Tibial artery (tissue), 4 donors: ENCODE measurements around the gene RNF112.

Experiments
- DNase-seq, 2 donors: peaks; one replicate each; pipeline ENCODE4 v3.0.0-alpha.2; 2019
- H3K27ac ChIP-seq, 2 donors: fragments of 200-600 bp; sonication (generic) in 1 of 2; 1 replicate in 1 of 2; 2 replicates in 1 of 2; pipeline ENCODE4 v1.5.1; 2018 to 2019; ENCODE audit warnings: mild to moderate bottlenecking in 1 of 2
- H3K27me3 ChIP-seq, 2 donors: fragments of 200-600 bp; sonication (generic) in 1 of 2; one replicate each; pipeline versions ENCODE4 v1.5.1 to v1.6.0; 2016 to 2019
- H3K36me3 ChIP-seq, 3 donors: fragments of 200-600 bp; sonication (generic) in 2 of 3; one replicate each; pipeline ENCODE4 v1.5.1; 2016 to 2019; ENCODE audit warnings: mild to moderate bottlenecking in 2 of 3
- H3K4me1 ChIP-seq, 4 donors: fragments of 200-600 bp; sonication (generic) in 2 of 4; 1 replicate in 3 of 4; 2 replicates in 1 of 4; pipeline ENCODE4 v1.5.1; 2016 to 2019
- H3K4me3 ChIP-seq, 2 donors: fragments of 200-600 bp; sonication (generic) in 1 of 2; 1 replicate in 1 of 2; 2 replicates in 1 of 2; pipeline ENCODE4 v1.5.1; 2018 to 2019; ENCODE audit warnings: mild to moderate bottlenecking in 2 of 2
- H3K9me3 ChIP-seq, 3 donors: fragments of 200-600 bp; sonication (generic) in 1 of 3; one replicate each; pipeline ENCODE4 v1.5.1; 2016 to 2019
- CTCF ChIP-seq, 2 experiments: fragments of 200-600 bp in 1 of 2; fragments of 450-650 bp in 1 of 2; IDR thresholded peaks; one replicate each; pipeline ENCODE4 v1.5.1; 2017 to 2019; ENCODE audit warnings: antibody characterized with exemption in 2 of 2, mild to moderate bottlenecking in 1 of 2, moderate library complexity in 1 of 2
- intact Hi-C: fragments of 100-400 bp; cut with DNase I; formaldehyde crosslinking; loops from one replicate; pipeline ENCODE4 v1.15.0; 2023; ENCODE audit warnings: low total_unique reads

Gene RNF112

GRCh38 chr17:19390951-19391350 is 20.1 kb upstream of the RNF112 start:
- no peaks in the 10 kb centered on the region for H3K27me3 ChIP-seq
- TF ChIP-seq CTCF (IDR thresholded peaks at IDR 0.05): no peak
- H3K4me1 ChIP-seq: peaks cover 5 to 73% (median 70%) of the 10 kb centered on the region in 4 donors
- H3K27ac ChIP-seq: peak overlapping the region; percentile 97 to 98
- no peaks in the 10 kb centered on the region for H3K9me3 ChIP-seq
- intact Hi-C loops: no loop called here
- no peak overlapping the region for H3K4me3 ChIP-seq
- H3K36me3 ChIP-seq: no peaks in the 10 kb centered on the region
- DNase-seq: peak in 1 of 2 donors; percentile 53

GRCh38 chr17:19391432-19391831 is 19.6 kb upstream of the RNF112 start:
- no peaks in the 10 kb centered on the region for H3K27me3 ChIP-seq
- H3K4me3 ChIP-seq: no peak overlapping the region
- intact Hi-C loops: no loop called here
- peak in 1 of 2 donors; percentile 60 for DNase-seq
- no peaks in the 10 kb centered on the region for H3K9me3 ChIP-seq
- H3K4me1 ChIP-seq: peaks cover 5 to 68% (median 65%) of the 10 kb centered on the region in 4 donors
- no peaks in the 10 kb centered on the region for H3K36me3 ChIP-seq
- H3K27ac ChIP-seq: peak overlapping the region; percentile 97 to 98
- TF ChIP-seq CTCF (IDR thresholded peaks at IDR 0.05): no peak

- Histone ChIP-seq H3K4me1 (peaks cover 2 to 61% (median 58%) of the 10 kb centered on the region in 4 donors), H3K27me3 (no peaks in the 10 kb centered on the region), H3K27ac (peak overlapping the region; percentile 97 to 98), H3K4me3 (no peak overlapping the region), H3K9me3 (no peaks in the 10 kb centered on the region), H3K36me3 (no peaks in the 10 kb centered on the region)
- intact Hi-C loops: no loop called here
- DNase-seq: peak in 1 of 2 donors; percentile 71
- no peak for TF ChIP-seq CTCF (IDR thresholded peaks at IDR 0.05)
These were observed 18.7 kb upstream of the RNF112 start for GRCh38 chr17:19392303-19392702.

GRCh38 chr17:19397556-19398041 is 13.4 kb upstream of the RNF112 start:
- Histone ChIP-seq H3K9me3 (no peaks in the 10 kb centered on the region), H3K27ac (peak overlapping the region; percentile 75 to 76), H3K4me1 (peaks cover 0 to 34% (median 26%) of the 10 kb centered on the region in 4 donors), H3K36me3 (no peaks in the 10 kb centered on the region), H3K4me3 (no peak overlapping the region), H3K27me3 (no peaks in the 10 kb centered on the region)
- no peak for TF ChIP-seq CTCF (IDR thresholded peaks at IDR 0.05)
- intact Hi-C loops: no loop called here
- DNase-seq: no peak

GRCh38 chr17:19398301-19399181 is 12.5 kb upstream of the RNF112 start:
- Histone ChIP-seq H3K9me3 (no peaks in the 10 kb centered on the region), H3K4me1 (peaks cover 0 to 27% (median 19%) of the 10 kb centered on the region in 4 donors)

More at GRCh38 chr17:19398301-19399181, 12.5 kb upstream of the RNF112 start:
- peak; percentile 77 to 79 for DNase-seq
- TF ChIP-seq CTCF (IDR thresholded peaks at IDR 0.05): no peak
- intact Hi-C loops: no loop called here
- peak overlapping the region; percentile 75 to 76 for H3K27ac ChIP-seq
- no peaks in the 10 kb centered on the region for H3K36me3 ChIP-seq
- H3K4me3 ChIP-seq: no peak overlapping the region
- H3K27me3 ChIP-seq: no peaks in the 10 kb centered on the region
